Vagina (tissue), 2 donors: ENCODE measurements around the gene CREG1.

Experiments used
- POLR2A ChIP-seq, 2 donors: fragments of 450-650 bp; IDR thresholded peaks; one replicate each; pipeline ENCODE4 v1.6.1; 2017; ENCODE audit warnings: antibody characterized with exemption in 2 of 2, mild to moderate bottlenecking in 2 of 2, moderate library complexity in 2 of 2
- POLR2AphosphoS5 ChIP-seq, 2 donors: sonication (generic); formaldehyde crosslinking; IDR thresholded peaks; one replicate each; pipeline ENCODE4 v1.9.0; 2017; ENCODE audit warnings: antibody characterized with exemption in 2 of 2, mild to moderate bottlenecking in 2 of 2, low read depth in 1 of 2; ENCODE audit not compliant: insufficient read depth in 1 of 2
- TF ChIP-seq, protein P1 (sequence below), 3 experiments: fragments of 450-650 bp in 2 of 3; fragments of 200-600 bp in 1 of 3; sonication (generic) in 1 of 3; IDR thresholded peaks; one replicate each; pipeline ENCODE4 v1.5.1; 2017 to 2019; ENCODE audit warnings: antibody characterized with exemption in 3 of 3, mild to moderate bottlenecking in 2 of 3, moderate library complexity in 2 of 3

DNA sequence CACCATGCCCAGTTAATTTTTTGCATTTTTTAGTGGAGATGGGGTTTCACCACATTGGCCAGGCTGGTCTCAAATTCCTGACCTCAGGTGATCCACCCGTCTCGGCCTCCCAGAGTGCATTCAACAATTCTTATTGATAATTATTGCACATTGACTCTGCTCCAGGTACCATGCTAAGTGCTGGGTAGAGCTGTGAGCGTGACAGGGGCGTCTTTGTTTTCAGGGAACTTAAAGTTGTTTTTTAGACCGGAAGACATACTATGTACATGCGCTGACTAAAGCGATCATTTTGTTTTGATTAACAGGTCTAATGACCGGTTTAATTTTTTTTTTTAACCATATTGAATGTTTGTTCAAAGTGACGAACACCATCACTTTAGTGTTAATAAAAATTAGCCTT lies 39.3 kb downstream of the CREG1 start:
- TF ChIP-seq POLR2A (IDR thresholded peaks at IDR 0.05): no peak
- TF ChIP-seq, protein P1, sequence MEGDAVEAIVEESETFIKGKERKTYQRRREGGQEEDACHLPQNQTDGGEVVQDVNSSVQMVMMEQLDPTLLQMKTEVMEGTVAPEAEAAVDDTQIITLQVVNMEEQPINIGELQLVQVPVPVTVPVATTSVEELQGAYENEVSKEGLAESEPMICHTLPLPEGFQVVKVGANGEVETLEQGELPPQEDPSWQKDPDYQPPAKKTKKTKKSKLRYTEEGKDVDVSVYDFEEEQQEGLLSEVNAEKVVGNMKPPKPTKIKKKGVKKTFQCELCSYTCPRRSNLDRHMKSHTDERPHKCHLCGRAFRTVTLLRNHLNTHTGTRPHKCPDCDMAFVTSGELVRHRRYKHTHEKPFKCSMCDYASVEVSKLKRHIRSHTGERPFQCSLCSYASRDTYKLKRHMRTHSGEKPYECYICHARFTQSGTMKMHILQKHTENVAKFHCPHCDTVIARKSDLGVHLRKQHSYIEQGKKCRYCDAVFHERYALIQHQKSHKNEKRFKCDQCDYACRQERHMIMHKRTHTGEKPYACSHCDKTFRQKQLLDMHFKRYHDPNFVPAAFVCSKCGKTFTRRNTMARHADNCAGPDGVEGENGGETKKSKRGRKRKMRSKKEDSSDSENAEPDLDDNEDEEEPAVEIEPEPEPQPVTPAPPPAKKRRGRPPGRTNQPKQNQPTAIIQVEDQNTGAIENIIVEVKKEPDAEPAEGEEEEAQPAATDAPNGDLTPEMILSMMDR (IDR thresholded peaks at IDR 0.05): no peak
- no peak for TF ChIP-seq POLR2AphosphoS5 (IDR thresholded peaks at IDR 0.05; ENCODE audit: insufficient read depth in 1 of 2, low read depth in 1 of 2)
